NCI-H82 treated with DMSO at 0.1 percent for 48 hours (cell line): ENCODE results near the gene SOS1.
"Not testable (repeated sequence)": the region's sequence is repeated elsewhere in the genome, so short reads cannot be mapped to it uniquely, and the experiment has no call there.

ENCODE experiments used
- DNase-seq: peaks from one replicate; lab custom pipeline; 2025; ENCODE audit not compliant: unreplicated experiment; lab: John Stamatoyannopoulos, UW

SOS1 gene

DNA sequence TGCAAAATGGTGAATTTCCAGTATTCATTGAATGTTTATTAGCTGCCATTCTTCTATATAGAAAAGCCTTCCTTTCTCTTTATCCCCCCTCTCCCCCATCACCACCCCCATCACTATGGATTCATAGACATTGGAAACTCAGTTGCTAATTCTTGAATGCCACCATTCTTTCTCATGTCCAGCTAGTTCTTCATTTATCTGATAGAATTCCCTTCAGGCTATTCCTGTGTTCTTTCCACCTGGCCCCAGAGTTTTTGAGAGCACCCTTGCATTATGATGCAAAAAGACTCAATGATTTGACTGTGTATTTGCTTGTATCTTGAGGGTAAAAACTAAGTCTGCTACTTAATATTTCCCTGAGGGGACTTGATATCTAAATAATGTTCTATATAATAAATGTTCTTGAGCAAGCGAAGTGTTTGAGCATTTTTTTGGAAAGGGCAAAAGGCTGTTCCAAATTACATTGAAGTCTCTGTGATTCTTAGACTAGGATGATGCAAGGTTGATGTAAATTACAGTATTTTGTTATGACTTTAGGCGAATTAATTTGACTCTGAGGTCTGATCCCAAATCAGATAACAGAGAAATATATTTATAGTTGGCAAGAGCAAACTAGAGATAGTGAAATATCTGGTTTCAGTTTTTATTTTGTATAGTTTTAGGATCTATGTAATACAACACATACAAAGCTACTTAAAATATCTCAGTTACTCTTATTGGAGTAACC is 18.8 kb upstream of the SOS1 start:
- no peak for DNase-seq

DNA sequence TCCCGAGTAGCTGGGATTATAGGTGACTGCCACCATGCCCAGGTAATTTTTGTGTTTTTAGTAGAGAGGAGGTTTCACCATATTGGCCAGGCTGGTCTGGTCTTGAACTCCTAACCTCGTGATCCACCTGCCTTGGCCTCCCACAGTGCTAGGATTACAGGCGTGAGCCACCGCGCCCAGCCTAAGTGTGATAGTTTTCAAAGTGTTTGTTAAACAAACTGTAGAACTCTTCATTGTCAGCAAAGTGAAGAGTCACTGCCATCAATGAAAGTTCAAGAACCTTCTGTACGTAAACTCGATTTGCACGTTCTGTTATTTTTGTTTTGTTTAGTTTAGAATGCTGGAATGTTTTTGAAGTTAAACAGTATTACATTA is 18.0 kb upstream of the SOS1 start:
- no peak for DNase-seq

- not testable (repeated sequence) for DNase-seq
These were observed 17.5 kb upstream of the SOS1 start for GRCh38 chr2:39138187-39138836.

DNA sequence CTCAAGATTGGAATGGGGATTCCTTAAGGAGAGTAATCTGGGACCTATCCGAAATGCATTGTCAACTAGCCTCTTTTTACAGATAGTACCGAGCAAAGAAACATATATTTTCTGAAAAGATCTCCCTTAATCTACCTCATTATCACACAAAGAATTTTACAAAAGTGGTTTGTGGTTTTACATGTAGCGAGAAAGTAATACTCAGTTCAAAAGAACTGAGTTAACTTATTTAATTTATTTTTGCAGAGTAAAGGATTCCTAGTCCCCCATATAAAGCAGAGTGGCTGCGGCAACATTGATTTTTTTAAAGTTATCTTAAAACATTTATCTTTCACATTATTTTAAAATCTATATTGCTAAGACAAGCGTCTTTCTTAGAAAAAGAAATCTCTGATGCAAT is 15.9 kb upstream of the SOS1 start:
- no peak for DNase-seq

GRCh38 chr2:39135690-39136259 is 14.9 kb upstream of the SOS1 start:
- no peak for DNase-seq

DNA sequence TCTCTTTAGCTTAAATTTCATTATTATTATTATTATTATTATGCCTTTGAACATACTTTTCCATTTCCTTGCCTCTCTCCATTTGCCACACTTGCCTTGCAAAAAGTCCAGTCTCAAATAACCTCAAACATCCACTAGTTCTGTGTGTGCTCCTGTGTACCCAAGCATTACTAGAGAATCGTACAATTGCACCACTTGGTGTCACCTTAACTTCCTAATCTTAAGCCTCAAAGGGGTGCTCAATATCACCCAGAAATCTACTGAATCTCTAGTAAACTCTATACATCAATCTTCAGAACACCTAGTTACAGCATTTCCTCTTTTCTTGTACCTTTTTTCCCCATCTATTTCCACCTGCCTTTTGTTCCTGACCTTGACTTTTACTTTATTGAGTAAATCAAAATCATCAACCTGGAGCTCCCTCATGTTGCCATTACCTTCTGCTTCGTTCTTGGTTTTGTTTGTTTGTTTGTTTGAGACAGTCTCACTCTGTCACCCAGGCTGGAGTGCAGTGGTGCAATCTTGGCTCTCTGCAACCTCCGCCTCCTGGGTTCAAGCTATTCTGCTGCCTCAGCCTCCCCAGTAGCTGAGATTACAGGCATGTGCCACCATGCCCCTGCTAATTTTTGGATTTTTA is 12.5 kb upstream of the SOS1 start:
- no peak for DNase-seq

- DNase-seq = no peak
These were observed 8.1 kb upstream of the SOS1 start for GRCh38 chr2:39128919-39129391.

DNA sequence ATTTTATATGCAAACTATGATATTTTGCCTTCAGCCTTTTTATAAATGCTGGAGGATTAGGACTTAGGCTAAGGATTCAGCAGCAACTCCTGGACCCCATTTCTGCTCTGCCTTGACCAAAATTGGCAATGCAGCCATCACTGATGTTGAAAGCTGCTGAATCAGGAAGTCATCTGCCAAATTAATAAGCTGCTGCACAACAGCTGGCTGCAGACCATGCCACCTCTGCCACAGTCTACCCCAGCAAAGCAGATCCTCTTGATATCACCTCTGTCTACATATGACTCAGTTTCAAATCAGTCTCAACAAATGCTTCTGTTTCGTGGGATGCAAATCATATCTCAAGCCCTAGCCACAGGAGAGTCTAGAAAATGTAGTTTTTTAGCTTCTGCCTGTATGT is 7.1 kb upstream of the SOS1 start:
- DNase-seq = no peak

- DNase-seq = no peak
These were observed 3.9 kb upstream of the SOS1 start for GRCh38 chr2:39124746-39125057.

- peak; percentile 87 for DNase-seq
These were observed 3.3 kb upstream of the SOS1 start for GRCh38 chr2:39124000-39124745.

DNA sequence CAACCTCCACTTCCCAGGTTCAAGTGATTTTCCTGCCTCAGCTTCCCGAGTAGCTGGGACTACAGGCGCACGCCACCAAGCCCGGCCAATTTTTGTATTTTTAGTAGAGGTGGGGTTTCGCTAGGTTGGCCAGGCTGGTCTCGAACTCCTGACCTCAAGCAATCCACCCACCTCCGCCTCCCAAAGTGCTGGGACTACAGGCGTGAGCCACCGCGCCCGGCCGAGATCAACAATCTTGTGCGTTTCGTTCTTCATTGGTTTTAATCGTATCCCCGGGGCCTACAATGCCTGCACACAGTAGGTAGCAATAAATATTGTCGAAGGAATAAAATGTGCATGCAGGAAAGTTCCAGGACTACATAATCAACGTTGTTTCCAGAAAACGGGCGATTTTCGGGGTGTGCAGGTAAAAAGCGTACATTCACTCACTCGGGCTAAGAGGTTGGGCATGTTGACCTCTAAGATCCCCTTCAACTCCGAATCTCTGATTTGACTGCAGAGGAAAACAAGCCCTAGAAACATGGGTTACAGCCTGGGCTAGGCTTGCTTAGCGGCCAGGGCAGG is 2.7 kb upstream of the SOS1 start:
- DNase-seq = no peak

GRCh38 chr2:39121523-39122063 is 742 bp upstream of the SOS1 start:
- DNase-seq = no peak

GRCh38 chr2:39120521-39120770 is 405 bp downstream of the SOS1 start:
- DNase-seq = no peak

DNA sequence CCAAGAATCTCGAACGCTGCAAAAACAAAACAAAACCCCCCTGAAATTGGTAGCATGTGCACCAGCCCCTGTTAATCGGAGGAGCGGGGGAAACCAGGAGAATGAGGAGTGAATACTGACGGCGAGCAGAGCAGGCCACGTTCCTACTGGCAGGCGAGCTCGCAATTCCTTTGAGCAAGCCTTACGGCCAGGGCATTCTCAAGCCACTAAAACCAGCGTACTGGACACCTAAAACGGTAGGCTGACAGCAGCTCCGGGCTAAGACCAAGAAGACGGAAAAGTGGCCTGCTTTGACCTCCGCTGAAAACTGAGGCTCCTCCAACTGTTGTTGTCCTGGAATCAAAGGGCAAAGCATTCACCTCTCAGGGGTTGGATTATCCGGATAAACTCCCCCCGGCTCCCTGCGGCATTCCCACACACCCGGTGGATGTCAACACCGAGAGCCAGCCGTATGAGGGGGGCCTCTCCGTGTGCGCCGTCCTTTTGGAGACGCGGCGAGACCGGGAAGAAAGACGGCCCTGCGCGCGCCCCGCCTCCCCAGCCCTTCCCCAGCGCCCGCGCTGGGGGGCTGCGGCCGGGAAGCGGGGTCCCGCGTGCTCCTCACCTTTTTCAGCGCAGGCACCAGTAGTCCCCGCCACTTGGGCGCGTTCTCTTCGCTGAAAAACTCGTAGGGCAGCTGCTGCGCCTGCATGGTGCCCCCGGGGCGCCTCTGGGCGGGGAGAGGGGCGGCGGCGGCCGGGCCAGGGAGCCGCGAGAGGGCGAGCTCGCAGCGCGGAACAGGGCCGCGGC is 925 bp downstream of the SOS1 start:
- DNase-seq = peak; percentile 63

DNA sequence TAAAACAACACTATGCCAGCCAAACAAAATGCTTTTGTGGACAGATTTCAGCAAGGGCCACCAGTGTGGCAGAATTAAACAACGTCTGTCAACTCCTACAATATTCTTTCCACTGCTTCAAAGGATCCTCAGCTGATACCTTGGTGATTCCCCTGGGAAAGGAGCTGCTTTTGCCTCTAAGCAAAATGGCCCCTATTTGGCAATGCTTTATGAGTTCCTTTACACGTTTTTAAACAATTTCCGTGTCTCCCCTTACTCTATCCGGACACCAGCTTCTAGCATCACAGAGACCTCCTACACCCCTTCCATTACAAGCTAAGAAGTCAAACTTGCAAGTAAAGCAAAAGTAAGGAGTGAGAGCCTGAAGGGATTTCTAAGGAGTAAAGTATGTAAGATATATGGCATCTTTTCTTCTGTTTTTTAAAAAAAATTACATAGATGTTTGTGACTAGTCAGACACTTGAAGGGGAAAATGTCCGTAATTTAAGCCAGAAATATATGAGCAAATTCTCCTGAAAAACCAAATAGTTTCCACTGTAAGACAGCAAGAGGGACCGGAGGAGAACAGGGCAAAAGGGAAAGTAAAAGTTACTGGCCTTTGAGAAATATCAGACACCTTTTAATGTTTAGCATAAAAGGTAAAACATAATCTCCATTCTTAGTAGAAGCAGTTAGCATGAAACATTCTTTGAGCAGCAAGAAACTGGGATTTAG is 1.9 kb downstream of the SOS1 start:
- DNase-seq = no peak

DNA sequence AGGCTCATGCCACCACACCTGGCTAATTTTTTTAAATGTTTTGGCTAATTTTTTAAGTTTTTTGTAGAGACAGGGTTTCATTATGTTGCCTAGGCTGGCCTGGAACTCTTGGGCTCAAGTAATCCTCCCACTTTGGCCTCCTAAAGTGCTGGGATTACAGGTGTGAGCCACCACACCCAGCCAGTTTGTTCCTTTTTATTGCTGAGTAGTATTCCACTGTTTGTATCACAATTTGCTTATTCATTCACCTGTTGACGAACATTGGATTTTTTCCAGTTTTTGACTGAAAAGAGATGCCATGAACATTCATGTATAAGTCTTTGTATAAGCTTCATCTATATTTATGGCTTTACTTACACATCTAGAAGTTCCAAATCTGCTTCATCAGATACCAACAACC is 5.3 kb downstream of the SOS1 start:
- no peak for DNase-seq

DNA sequence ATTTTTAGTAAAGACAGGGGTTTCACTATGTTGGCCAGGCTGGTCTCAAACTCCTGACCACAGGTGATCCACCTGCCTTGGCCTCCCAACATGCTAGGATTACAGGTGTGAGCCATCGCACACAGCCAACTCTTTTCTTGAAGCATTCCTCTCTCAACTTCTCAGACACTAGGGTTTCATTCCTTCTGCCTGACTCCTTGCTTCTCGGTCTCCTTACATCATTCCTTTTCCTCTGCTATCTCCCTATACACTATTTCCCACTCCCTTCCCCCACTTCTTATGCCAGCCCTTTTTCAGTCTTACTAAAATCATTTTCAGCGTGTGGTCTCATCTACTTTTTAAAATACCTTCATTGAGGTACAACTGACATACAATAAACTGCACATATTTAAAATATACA is 6.1 kb downstream of the SOS1 start:
- DNase-seq = no peak

- no peak for DNase-seq
These were observed 11.3 kb downstream of the SOS1 start for GRCh38 chr2:39109537-39109936.

- no peak for DNase-seq
These were observed 12.5 kb downstream of the SOS1 start for GRCh38 chr2:39108377-39108776.
